Activated CD8-positive, alpha-beta memory T cell treated with anti-CD3 and anti-CD28 coated beads, Interleukin-2, amount 10 ng/mL, durations not matched to agents 7 days and 5 days (primary cell): Measurements from ENCODE around the gene GRXCR1. TPM values are rescaled to one million over a fixed set of nuclear protein-coding genes. Genes with fewer than 3 reads are reported as not detected.

Experiments used
- ATAC-seq: fragments of 150-1000 bp; cut with Tn5 transposase; one replicate; pipeline ENCODE4 v1.10.0; 2021; ENCODE audit warnings: moderate library complexity
- CTCF ChIA-PET: fragments of 350-600 bp; sonication (Branson Sonifier 250); formaldehyde crosslinking; loops from one replicate; lab custom pipeline; 2021; ENCODE audit warnings: antibody characterized with exemption; lab: Charles Lee
- DNase-seq: peaks from one replicate; pipeline ENCODE4 v3.0.0-alpha.2; 2020
- H3K27ac Mint-ChIP-seq: one replicate; pipeline ENCODE4 v1.8.0; 2021; ENCODE audit warnings: mild to moderate bottlenecking, mixed read lengths
- H3K27me3 Mint-ChIP-seq: one replicate; pipeline ENCODE4 v1.8.0; 2021; ENCODE audit warnings: mixed read lengths
- H3K36me3 Mint-ChIP-seq: one replicate; pipeline ENCODE4 v1.8.0; 2021; ENCODE audit warnings: mild to moderate bottlenecking, mixed read lengths
- H3K4me1 Mint-ChIP-seq: one replicate; pipeline ENCODE4 v1.8.0; 2021; ENCODE audit warnings: mixed read lengths
- H3K4me3 Mint-ChIP-seq: one replicate; pipeline ENCODE4 v1.8.0; 2021; ENCODE audit warnings: mild to moderate bottlenecking, moderate library complexity, mixed read lengths
- H3K9me3 Mint-ChIP-seq: one replicate; pipeline ENCODE4 v1.8.0; 2022; ENCODE audit warnings: low read depth, mixed read lengths
- total RNA-seq, 2 experiments: library from RNA; stranded (reverse); gene quantifications; one replicate each; pipeline ENCODE4 v1.2.3, GENCODE V29; 2021

GRXCR1 gene
- total RNA-seq, 2 experiments from 2014 or later = not detected

GRCh38 chr4:42955746-42956505 is 63.4 kb downstream of the GRXCR1 start:
- ATAC-seq = no peak
- H3K9me3 Mint-ChIP-seq = no peaks in the 10 kb centered on the region

DNA sequence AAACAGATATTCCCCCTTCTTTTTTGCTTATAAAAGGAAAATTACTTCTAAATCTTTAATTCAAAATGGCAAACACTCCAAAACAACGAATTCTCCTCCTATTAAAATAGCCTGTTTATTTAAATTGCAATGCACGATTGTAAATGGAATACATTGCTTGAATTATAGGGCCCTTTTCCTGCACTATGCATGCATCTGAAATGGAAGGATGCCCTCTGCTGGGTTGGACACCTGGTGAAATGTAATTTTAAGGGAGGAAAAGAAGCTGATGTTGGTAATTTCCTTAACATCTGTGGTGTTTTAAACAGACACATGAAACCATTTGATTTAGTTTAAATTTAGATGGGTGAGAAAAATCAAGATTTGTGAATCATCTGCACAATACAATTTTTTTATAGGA is 72.8 kb downstream of the GRXCR1 start:
- CTCF ChIA-PET = no interaction called here
- ATAC-seq (no peak), DNase-seq (no peak)
- H3K4me3 Mint-ChIP-seq = no peak overlapping the region
- H3K9me3 Mint-ChIP-seq = no peaks in the 10 kb centered on the region
- no peaks in the 10 kb centered on the region for H3K36me3 Mint-ChIP-seq
- no peaks in the 10 kb centered on the region for H3K4me1 Mint-ChIP-seq
- no peak overlapping the region for H3K27ac Mint-ChIP-seq
- H3K27me3 Mint-ChIP-seq = peaks cover 2% of the 10 kb centered on the region

More at GRCh38 chr4:42955746-42956505, 63.4 kb downstream of the GRXCR1 start:
- CTCF ChIA-PET = no interaction called here
- Mint-ChIP-seq H3K36me3 (no peaks in the 10 kb centered on the region), H3K27me3 (no peaks in the 10 kb centered on the region), H3K4me1 (no peaks in the 10 kb centered on the region), H3K27ac (no peak overlapping the region), H3K4me3 (no peak overlapping the region)
- DNase-seq = no peak

- peaks cover 1% of the 10 kb centered on the region for H3K36me3 Mint-ChIP-seq
- H3K4me3 Mint-ChIP-seq = no peak overlapping the region
- H3K9me3 Mint-ChIP-seq = peaks cover 3% of the 10 kb centered on the region
- H3K27me3 Mint-ChIP-seq = no peaks in the 10 kb centered on the region
- CTCF ChIA-PET = no interaction called here
- DNase-seq (no peak), ATAC-seq (no peak)
- no peaks in the 10 kb centered on the region for H3K4me1 Mint-ChIP-seq
- no peak overlapping the region for H3K27ac Mint-ChIP-seq
Observed at GRCh38 chr4:42985976-42986375, 93.5 kb downstream of the GRXCR1 start.

DNA sequence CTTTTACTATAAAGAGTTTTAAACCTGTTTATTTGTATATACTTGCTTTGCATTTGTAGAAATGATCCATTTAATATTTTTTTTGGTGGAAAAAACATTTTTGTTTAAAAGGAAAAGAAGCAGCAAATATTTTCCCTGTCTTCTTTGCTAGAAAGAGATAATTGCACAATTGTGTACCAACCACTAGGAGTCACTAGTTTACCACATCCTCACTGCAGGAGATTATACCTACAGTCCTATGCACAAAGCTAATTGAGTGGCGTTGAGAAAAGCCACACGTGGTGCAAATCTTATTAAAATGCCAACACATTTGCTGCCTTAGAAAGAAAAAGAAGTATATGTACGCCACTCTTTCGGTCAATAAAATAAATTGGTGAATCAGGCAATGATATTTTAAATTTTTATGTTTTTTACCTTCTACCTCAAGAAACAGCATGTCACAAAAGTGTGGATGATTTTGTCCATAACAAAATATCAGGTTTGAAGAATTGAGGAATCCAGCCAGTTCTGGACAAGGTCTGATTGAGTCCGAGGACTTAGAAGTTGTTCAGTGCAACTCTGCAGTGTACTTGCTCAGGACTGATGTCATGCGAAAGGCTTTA is 102.9 kb downstream of the GRXCR1 start:
- Mint-ChIP-seq H3K4me1 (no peaks in the 10 kb centered on the region), H3K27me3 (no peaks in the 10 kb centered on the region), H3K4me3 (no peak overlapping the region), H3K36me3 (no peaks in the 10 kb centered on the region), H3K9me3 (no peaks in the 10 kb centered on the region), H3K27ac (no peak overlapping the region)
- DNase-seq (no peak), ATAC-seq (no peak)
- CTCF ChIA-PET = no interaction called here

- Mint-ChIP-seq H3K27ac (no peak overlapping the region), H3K4me1 (no peaks in the 10 kb centered on the region), H3K9me3 (no peaks in the 10 kb centered on the region), H3K27me3 (no peaks in the 10 kb centered on the region), H3K4me3 (no peak overlapping the region), H3K36me3 (no peaks in the 10 kb centered on the region)
- DNase-seq (no peak), ATAC-seq (no peak)
- CTCF ChIA-PET = no interaction called here
Observed at GRCh38 chr4:43008793-43009192, 116.3 kb downstream of the GRXCR1 start.

- Mint-ChIP-seq H3K27me3 (no peaks in the 10 kb centered on the region), H3K27ac (no peak overlapping the region), H3K4me1 (no peaks in the 10 kb centered on the region), H3K36me3 (no peaks in the 10 kb centered on the region), H3K9me3 (no peaks in the 10 kb centered on the region), H3K4me3 (no peak overlapping the region)
- ATAC-seq = no peak
- no peak for DNase-seq
- CTCF ChIA-PET = no interaction called here
Observed at GRCh38 chr4:43014256-43014655, 121.7 kb downstream of the GRXCR1 start.

- no peaks in the 10 kb centered on the region for H3K4me1 Mint-ChIP-seq
- H3K27ac Mint-ChIP-seq = no peak overlapping the region
- DNase-seq (no peak), ATAC-seq (no peak)
- H3K9me3 Mint-ChIP-seq = no peaks in the 10 kb centered on the region
- CTCF ChIA-PET = no interaction called here
- no peaks in the 10 kb centered on the region for H3K36me3 Mint-ChIP-seq
- H3K4me3 Mint-ChIP-seq = no peak overlapping the region
- no peaks in the 10 kb centered on the region for H3K27me3 Mint-ChIP-seq
Observed at GRCh38 chr4:43041632-43042031, 149.1 kb downstream of the GRXCR1 start.

DNA sequence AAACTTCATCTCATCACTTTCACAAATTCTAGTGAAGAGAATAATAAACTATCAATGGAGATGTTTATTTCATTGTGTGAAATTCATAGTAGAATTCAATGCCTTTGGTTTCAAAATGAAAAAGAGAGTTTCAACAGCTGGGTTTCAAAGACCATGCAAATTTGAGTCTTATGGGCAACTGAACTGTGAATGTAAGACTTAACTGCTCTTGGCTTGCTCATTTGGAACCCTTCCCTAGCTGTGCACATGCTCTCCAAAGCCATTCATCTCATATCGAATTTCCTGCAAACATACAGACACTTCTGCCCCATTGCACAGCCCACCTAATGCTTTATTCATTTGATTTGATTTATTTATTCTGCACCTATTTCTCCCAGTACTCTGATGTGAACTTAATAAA is 154.5 kb downstream of the GRXCR1 start:
- Mint-ChIP-seq H3K9me3 (no peaks in the 10 kb centered on the region), H3K27ac (no peak overlapping the region), H3K4me3 (no peak overlapping the region), H3K27me3 (no peaks in the 10 kb centered on the region), H3K4me1 (no peaks in the 10 kb centered on the region), H3K36me3 (no peaks in the 10 kb centered on the region)
- DNase-seq = no peak
- CTCF ChIA-PET = no interaction called here
- no peak for ATAC-seq

DNA sequence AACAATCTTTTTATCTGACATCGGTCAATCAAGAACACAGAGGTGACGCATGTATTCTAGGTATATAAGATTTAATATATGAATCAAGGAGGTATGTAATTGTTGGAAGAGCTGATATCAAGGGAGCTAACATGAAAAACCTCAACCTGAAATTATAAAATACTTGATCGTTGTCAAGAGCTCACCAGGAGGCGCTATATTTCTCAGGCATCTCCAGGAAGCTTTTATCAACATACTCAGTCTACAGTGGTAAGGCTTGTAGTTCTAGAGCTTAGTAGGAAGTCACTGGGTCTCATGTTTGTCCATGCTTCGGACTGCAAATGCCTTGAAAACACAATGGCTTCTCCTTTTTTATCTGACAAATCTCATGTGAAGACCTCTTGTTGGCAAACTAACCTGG is 156.1 kb downstream of the GRXCR1 start:
- CTCF ChIA-PET = no interaction called here
- Mint-ChIP-seq H3K27ac (no peak overlapping the region), H3K27me3 (no peaks in the 10 kb centered on the region), H3K4me3 (no peak overlapping the region), H3K36me3 (no peaks in the 10 kb centered on the region), H3K9me3 (no peaks in the 10 kb centered on the region), H3K4me1 (no peaks in the 10 kb centered on the region)
- ATAC-seq (no peak), DNase-seq (no peak)

GRCh38 chr4:43049326-43049725 is 156.8 kb downstream of the GRXCR1 start:
- ATAC-seq = no peak
- no peaks in the 10 kb centered on the region for H3K4me1 Mint-ChIP-seq
- H3K36me3 Mint-ChIP-seq = no peaks in the 10 kb centered on the region
- no peak overlapping the region for H3K27ac Mint-ChIP-seq
- no peak for DNase-seq
- CTCF ChIA-PET = no interaction called here
- no peaks in the 10 kb centered on the region for H3K27me3 Mint-ChIP-seq
- no peak overlapping the region for H3K4me3 Mint-ChIP-seq
- H3K9me3 Mint-ChIP-seq = no peaks in the 10 kb centered on the region

DNA sequence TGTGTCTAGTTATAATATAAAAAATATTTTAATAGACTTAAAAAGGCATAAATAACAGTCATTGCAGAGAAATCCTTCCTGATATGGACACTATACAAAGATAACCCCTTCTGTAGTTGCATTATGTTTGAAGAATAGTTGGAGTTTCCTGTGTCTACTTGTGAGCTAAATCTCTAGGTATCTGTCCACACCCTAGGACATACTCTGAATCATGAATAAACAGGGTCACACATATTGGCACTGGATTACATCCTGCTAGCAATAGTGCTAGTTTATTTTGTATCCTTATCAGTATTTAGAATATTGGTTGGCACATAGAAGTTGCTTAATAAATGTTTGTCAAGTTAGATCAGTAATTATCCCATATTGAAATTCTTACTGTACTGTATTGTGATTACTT is 173.9 kb downstream of the GRXCR1 start:
- CTCF ChIA-PET = no interaction called here
- no peaks in the 10 kb centered on the region for H3K36me3 Mint-ChIP-seq
- H3K27me3 Mint-ChIP-seq = no peaks in the 10 kb centered on the region
- H3K9me3 Mint-ChIP-seq = peaks cover 2% of the 10 kb centered on the region
- no peaks in the 10 kb centered on the region for H3K4me1 Mint-ChIP-seq
- H3K4me3 Mint-ChIP-seq = no peak overlapping the region
- no peak for ATAC-seq
- DNase-seq = no peak
- H3K27ac Mint-ChIP-seq = no peak overlapping the region

DNA sequence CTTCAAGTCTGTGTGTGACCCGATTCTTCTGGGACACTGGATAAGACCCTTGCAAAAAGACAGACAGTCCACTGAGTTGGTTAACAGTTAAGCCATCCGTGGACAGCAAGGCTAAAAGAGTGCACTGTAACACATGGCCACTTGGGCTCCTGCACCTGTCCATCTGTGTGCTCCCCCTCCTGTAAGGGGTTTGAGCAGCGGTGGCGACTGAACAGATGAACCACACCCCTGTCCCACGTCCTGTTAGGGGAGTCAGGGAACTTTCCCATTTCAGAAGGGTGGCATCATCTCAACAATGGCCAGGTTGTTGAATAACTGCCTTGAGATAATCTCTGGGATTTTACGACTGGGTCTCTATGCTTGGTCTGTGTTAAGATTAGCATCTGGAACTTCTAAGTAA is 178.6 kb downstream of the GRXCR1 start:
- CTCF ChIA-PET = no interaction called here
- Mint-ChIP-seq H3K27ac (no peak overlapping the region), H3K4me1 (no peaks in the 10 kb centered on the region), H3K4me3 (no peak overlapping the region), H3K27me3 (no peaks in the 10 kb centered on the region), H3K9me3 (peaks cover 7% of the 10 kb centered on the region), H3K36me3 (no peaks in the 10 kb centered on the region)
- ATAC-seq = no peak
- no peak for DNase-seq
